Fibroblast of lung (primary cell): ENCODE measurements around the gene COL5A3.

ENCODE experiments used
- CTCF ChIP-seq, 2 donors: IDR thresholded peaks in 1 of 2; conservative IDR thresholded peaks in 1 of 2; 1 replicate in 1 of 2; 2 replicates in 1 of 2; pipeline ENCODE4 v1.5.1; 2011 to 2012; ENCODE audit warnings: low read length in 2 of 2, control low read depth in 1 of 2, inconsistent platforms in 1 of 2, low read depth in 1 of 2, mild to moderate bottlenecking in 1 of 2
- EZH2 ChIP-seq: IDR thresholded peaks from 2 replicates; pipeline ENCODE4 v1.5.1; 2012; ENCODE audit warnings: low read length, control low read depth, mild to moderate bottlenecking; ENCODE audit errors: missing control alignments

DNA sequence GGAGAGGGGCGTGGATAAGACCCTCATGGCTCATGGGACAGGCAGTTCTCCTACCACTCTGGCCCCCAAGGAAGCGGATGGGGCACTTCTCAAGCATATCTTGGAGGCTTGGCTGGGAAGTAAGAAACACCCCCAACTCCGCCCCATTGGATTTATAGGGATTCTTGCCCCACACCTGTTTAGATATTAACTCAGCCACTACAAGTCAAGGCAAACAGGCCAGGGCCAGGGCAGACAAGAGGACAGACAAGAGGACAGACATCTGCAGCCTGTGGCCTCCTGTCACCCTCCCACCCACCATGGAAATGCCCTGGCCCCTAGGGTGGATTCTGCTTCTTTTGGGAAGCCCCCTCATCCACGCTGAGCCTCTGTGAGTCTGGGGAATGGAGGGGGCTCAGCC is 27.1 kb upstream of the COL5A3 start:
- no peak for TF ChIP-seq CTCF (conservative IDR thresholded peaks at IDR 0.05 in 1 of 2, IDR thresholded peaks at IDR 0.05 in 1 of 2; ENCODE audit: low read depth in 1 of 2, low read length in 2 of 2)
- TF ChIP-seq EZH2 = no peak
